Osteoblast (primary cell): ENCODE results near the gene TLE3. TPM values are rescaled to one million over a fixed set of nuclear protein-coding genes. Genes with fewer than 3 reads are reported as not detected.

ENCODE experiments used
- DNase-seq: peaks from one replicate; pipeline ENCODE4 v3.0.0; 2011; ENCODE audit warnings: low spot score, mixed read lengths; ENCODE audit not compliant: insufficient read length; ENCODE audit errors: missing footprints
- H2AFZ ChIP-seq: 2 replicates; pipeline ENCODE4 v1.6.0; 2011; ENCODE audit warnings: mild to moderate bottlenecking, low read length
- H3K27ac ChIP-seq: 2 replicates; pipeline ENCODE4 v1.5.1; 2011; ENCODE audit warnings: mild to moderate bottlenecking, low read depth, low read length, moderate library complexity
- H3K27me3 ChIP-seq: 2 replicates; pipeline ENCODE4 v1.6.0; 2012; ENCODE audit warnings: mild to moderate bottlenecking, control low read depth, inconsistent platforms, low read length, moderate library complexity; ENCODE audit not compliant: insufficient read depth
- H3K36me3 ChIP-seq: 2 replicates; pipeline ENCODE4 v1.5.1; 2011; ENCODE audit warnings: mild to moderate bottlenecking, low read length, control low read depth, moderate library complexity; ENCODE audit not compliant: insufficient read depth
- H3K4me1 ChIP-seq: 2 replicates; pipeline ENCODE4 v1.5.1; 2011; ENCODE audit warnings: mild to moderate bottlenecking, low read length, control low read depth, moderate library complexity; ENCODE audit not compliant: insufficient read depth
- H3K4me2 ChIP-seq: 2 replicates; pipeline ENCODE4 v1.6.0; 2011; ENCODE audit warnings: mild to moderate bottlenecking, low read length; ENCODE audit not compliant: insufficient read depth
- H3K4me3 ChIP-seq: fragments of 200-600 bp; sonication (generic); 3 replicates; pipeline ENCODE4 v1.5.1; 2012; ENCODE audit warnings: mild to moderate bottlenecking, low read length, inconsistent platforms; ENCODE audit not compliant: insufficient read depth
- H3K79me2 ChIP-seq: 2 replicates; pipeline ENCODE4 v1.6.0; 2012; ENCODE audit warnings: mild to moderate bottlenecking, low read length, control low read depth, inconsistent platforms; ENCODE audit not compliant: insufficient read depth
- H3K9me3 ChIP-seq: 2 replicates; pipeline ENCODE4 v1.5.1; 2011; ENCODE audit warnings: low read depth, low read length, control low read depth
- H4K20me1 ChIP-seq: 2 replicates; pipeline ENCODE4 v1.6.0; 2012; ENCODE audit warnings: mild to moderate bottlenecking, low read length, control low read depth; ENCODE audit not compliant: insufficient read depth
- CTCF ChIP-seq: IDR thresholded peaks from 2 replicates; pipeline ENCODE4 v1.5.1; 2011; ENCODE audit warnings: mild to moderate bottlenecking, low read depth, low read length, moderate library complexity; ENCODE audit errors: extremely low read depth
- total RNA-seq: library from RNA; depleted of rRNA; stranded (reverse); fragments of >200 nt; gene quantifications from 2 replicates; pipeline ENCODE4 v1.2.3, GENCODE V29; 2012

The TLE3 gene
- total RNA-seq, 1 donor = 29.7 TPM

- DNase-seq = no peak
- H3K36me3 ChIP-seq = no peaks in the 10 kb centered on the region
- no peaks in the 10 kb centered on the region for H4K20me1 ChIP-seq
- no peak for TF ChIP-seq CTCF
- H3K27me3 ChIP-seq = peaks cover 6% of the 10 kb centered on the region
- no peak overlapping the region for H3K4me2 ChIP-seq
- H3K4me1 ChIP-seq = peaks cover 25% of the 10 kb centered on the region
- no peak overlapping the region for H3K4me3 ChIP-seq
- no peaks in the 10 kb centered on the region for H3K79me2 ChIP-seq
- no peak overlapping the region for H2AFZ ChIP-seq
- H3K27ac ChIP-seq = no peak overlapping the region
- no peaks in the 10 kb centered on the region for H3K9me3 ChIP-seq
Measured at GRCh38 chr15:70145261-70145660, 47.5 kb upstream of the TLE3 start.

GRCh38 chr15:70142322-70143191 is 44.8 kb upstream of the TLE3 start:
- peak overlapping the region; percentile 56 for H3K27ac ChIP-seq
- H4K20me1 ChIP-seq = no peaks in the 10 kb centered on the region
- peaks cover 13% of the 10 kb centered on the region for H3K27me3 ChIP-seq
- H3K36me3 ChIP-seq = no peaks in the 10 kb centered on the region
- peak overlapping the region; percentile 66 for H3K4me2 ChIP-seq
- TF ChIP-seq CTCF = no peak
- peaks cover 25% of the 10 kb centered on the region for H3K4me1 ChIP-seq
- H3K4me3 ChIP-seq = peak overlapping the region; percentile 17
- H3K9me3 ChIP-seq = no peaks in the 10 kb centered on the region
- no peaks in the 10 kb centered on the region for H3K79me2 ChIP-seq
- H2AFZ ChIP-seq = peak overlapping the region; percentile 68
- DNase-seq = no peak

GRCh38 chr15:70142072-70142321 is 44.3 kb upstream of the TLE3 start:
- DNase-seq = no peak
- Histone ChIP-seq H3K9me3 (no peaks in the 10 kb centered on the region), H3K4me1 (peaks cover 25% of the 10 kb centered on the region), H3K36me3 (no peaks in the 10 kb centered on the region), H3K27me3 (peaks cover 13% of the 10 kb centered on the region), H2AFZ (no peak overlapping the region), H3K27ac (peak overlapping the region; percentile 56), H4K20me1 (no peaks in the 10 kb centered on the region), H3K79me2 (no peaks in the 10 kb centered on the region), H3K4me2 (peak overlapping the region; percentile 66), H3K4me3 (no peak overlapping the region)
- TF ChIP-seq CTCF = no peak

GRCh38 chr15:70141376-70142071 is 43.8 kb upstream of the TLE3 start:
- H3K4me3 ChIP-seq = peak overlapping the region; percentile 46
- peak overlapping the region; percentile 82 for H3K4me2 ChIP-seq
- no peaks in the 10 kb centered on the region for H4K20me1 ChIP-seq
- no peaks in the 10 kb centered on the region for H3K36me3 ChIP-seq
- H3K27me3 ChIP-seq = peaks cover 13% of the 10 kb centered on the region
- no peak for TF ChIP-seq CTCF
- peaks cover 25% of the 10 kb centered on the region for H3K4me1 ChIP-seq
- peak overlapping the region; percentile 56 for H3K27ac ChIP-seq
- peak overlapping the region; percentile 94 for H2AFZ ChIP-seq
- DNase-seq = no peak
- H3K79me2 ChIP-seq = no peaks in the 10 kb centered on the region
- H3K9me3 ChIP-seq = no peaks in the 10 kb centered on the region
